DOHH2 (cell line): ENCODE measurements around the gene PGRMC1.

ENCODE experiments used
- EZH2phosphoT487 ChIP-seq: fragments of 200-600 bp; sonication (generic); IDR thresholded peaks from 2 replicates; pipeline ENCODE4 v1.6.1; 2017; ENCODE audit warnings: borderline replicate concordance, mild to moderate bottlenecking, antibody characterized with exemption, low read length, moderate library complexity, mixed read lengths
- TF ChIP-seq, protein P1 (sequence below): fragments of 200-600 bp; sonication (generic); IDR thresholded peaks from one replicate; pipeline ENCODE4 v1.5.1; 2014; ENCODE audit warnings: antibody characterized with exemption, mild to moderate bottlenecking, low read depth, low read length; ENCODE audit not compliant: poor library complexity, severe bottlenecking

DNA sequence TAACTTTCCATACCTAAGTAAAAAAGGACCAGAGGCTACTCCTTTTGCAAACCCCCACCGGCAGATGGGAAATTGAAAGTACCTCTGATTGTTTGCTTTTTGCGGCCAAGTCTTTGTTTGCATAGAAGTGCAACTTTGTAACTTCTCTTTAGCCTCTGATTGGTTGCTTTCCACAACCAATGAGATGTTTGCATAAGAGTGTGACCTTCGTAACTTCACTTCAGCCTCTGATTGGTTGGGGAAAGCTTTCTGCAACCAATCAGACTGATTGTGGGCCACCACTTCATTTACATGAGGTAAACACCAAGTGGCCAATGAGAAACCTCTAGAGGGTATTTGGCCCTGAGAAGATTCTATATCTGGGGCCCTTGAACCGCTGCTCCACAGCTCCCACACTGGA, 48.8 kb upstream of the PGRMC1 start:
- TF ChIP-seq, protein P1, sequence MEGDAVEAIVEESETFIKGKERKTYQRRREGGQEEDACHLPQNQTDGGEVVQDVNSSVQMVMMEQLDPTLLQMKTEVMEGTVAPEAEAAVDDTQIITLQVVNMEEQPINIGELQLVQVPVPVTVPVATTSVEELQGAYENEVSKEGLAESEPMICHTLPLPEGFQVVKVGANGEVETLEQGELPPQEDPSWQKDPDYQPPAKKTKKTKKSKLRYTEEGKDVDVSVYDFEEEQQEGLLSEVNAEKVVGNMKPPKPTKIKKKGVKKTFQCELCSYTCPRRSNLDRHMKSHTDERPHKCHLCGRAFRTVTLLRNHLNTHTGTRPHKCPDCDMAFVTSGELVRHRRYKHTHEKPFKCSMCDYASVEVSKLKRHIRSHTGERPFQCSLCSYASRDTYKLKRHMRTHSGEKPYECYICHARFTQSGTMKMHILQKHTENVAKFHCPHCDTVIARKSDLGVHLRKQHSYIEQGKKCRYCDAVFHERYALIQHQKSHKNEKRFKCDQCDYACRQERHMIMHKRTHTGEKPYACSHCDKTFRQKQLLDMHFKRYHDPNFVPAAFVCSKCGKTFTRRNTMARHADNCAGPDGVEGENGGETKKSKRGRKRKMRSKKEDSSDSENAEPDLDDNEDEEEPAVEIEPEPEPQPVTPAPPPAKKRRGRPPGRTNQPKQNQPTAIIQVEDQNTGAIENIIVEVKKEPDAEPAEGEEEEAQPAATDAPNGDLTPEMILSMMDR: no peak
- no peak for TF ChIP-seq EZH2phosphoT487
